MM.1S (cell line): Measurements from ENCODE around the gene FECH.

Experiments
- CTCF ChIP-seq: fragments of 300-600 bp; sonication (generic); IDR thresholded peaks from 2 replicates; pipeline ENCODE4 v1.5.1; 2016; ENCODE audit warnings: antibody characterized with exemption, low read length, mixed read lengths
- EZH2 ChIP-seq: fragments of 300-600 bp; sonication (generic); optimal IDR thresholded peaks from 2 replicates; pipeline ENCODE3; 2017; ENCODE audit warnings: low read depth, mild to moderate bottlenecking, antibody characterized with exemption, low read length, mixed read lengths

GRCh38 chr18:57544936-57545660, 41.4 kb downstream of the FECH start:
- no peak for TF ChIP-seq CTCF
- no peak for TF ChIP-seq EZH2
